Activated CD4-positive, CD25-positive, alpha-beta regulatory T cell treated with anti-CD3 and anti-CD28 coated beads, Interleukin-2, amount 50 U/mL, for 16 hours (primary cell): ENCODE data around the gene PTDSS2.
"Not testable (repeated sequence)": the region's sequence is repeated elsewhere in the genome, so short reads cannot be mapped to it uniquely, and the experiment has no call there.

ENCODE experiments used
- DNase-seq: peaks from one replicate; pipeline ENCODE4 v3.0.0-alpha.2; 2020; ENCODE audit warnings: low read depth, low spot score

The PTDSS2 gene

GRCh38 chr11:504994-505344 lies 54.9 kb downstream of the PTDSS2 start:
- DNase-seq = no peak

- DNase-seq = peak; percentile 91
Observed at GRCh38 chr11:506238-506994, 56.3 kb downstream of the PTDSS2 start.

GRCh38 chr11:506995-507726 lies 57.1 kb downstream of the PTDSS2 start, which contains the start of gene RNH1:
Gene RNH1 (minus strand): TSS chr11:507242. CDS start chr11:502162, 5,080 bp downstream.
- peak; percentile 97 for DNase-seq

GRCh38 chr11:507727-508515 lies 57.8 kb downstream of the PTDSS2 start:
- DNase-seq = no peak

- no peak for DNase-seq
Observed at GRCh38 chr11:508956-509355, 58.9 kb downstream of the PTDSS2 start.

- no peak for DNase-seq
Observed at GRCh38 chr11:512761-513595, 62.9 kb downstream of the PTDSS2 start.

- DNase-seq = no peak
Observed at GRCh38 chr11:514606-515005, 64.5 kb downstream of the PTDSS2 start.

GRCh38 chr11:515131-515530 lies 65.1 kb downstream of the PTDSS2 start:
- no peak for DNase-seq

GRCh38 chr11:516400-516799 lies 66.3 kb downstream of the PTDSS2 start:
- no peak for DNase-seq

GRCh38 chr11:516918-517685 lies 67.0 kb downstream of the PTDSS2 start:
- not testable (repeated sequence) for DNase-seq

GRCh38 chr11:518463-519202 lies 68.6 kb downstream of the PTDSS2 start:
- peak; percentile 82 for DNase-seq

- no peak for DNase-seq
Observed at GRCh38 chr11:520428-521176, 70.5 kb downstream of the PTDSS2 start.

GRCh38 chr11:521177-521688 lies 71.2 kb downstream of the PTDSS2 start:
- DNase-seq = no peak

GRCh38 chr11:526192-526591 lies 76.1 kb downstream of the PTDSS2 start:
- no peak for DNase-seq

- no peak for DNase-seq
Observed at GRCh38 chr11:528166-528814, 78.2 kb downstream of the PTDSS2 start.

- DNase-seq = no peak
Observed at GRCh38 chr11:528815-529727, 79.0 kb downstream of the PTDSS2 start.

- DNase-seq = no peak
Observed at GRCh38 chr11:529728-530411, 79.8 kb downstream of the PTDSS2 start.
